ENCODE measurements around the gene GDPD5.

GDPD5 gene

DNA sequence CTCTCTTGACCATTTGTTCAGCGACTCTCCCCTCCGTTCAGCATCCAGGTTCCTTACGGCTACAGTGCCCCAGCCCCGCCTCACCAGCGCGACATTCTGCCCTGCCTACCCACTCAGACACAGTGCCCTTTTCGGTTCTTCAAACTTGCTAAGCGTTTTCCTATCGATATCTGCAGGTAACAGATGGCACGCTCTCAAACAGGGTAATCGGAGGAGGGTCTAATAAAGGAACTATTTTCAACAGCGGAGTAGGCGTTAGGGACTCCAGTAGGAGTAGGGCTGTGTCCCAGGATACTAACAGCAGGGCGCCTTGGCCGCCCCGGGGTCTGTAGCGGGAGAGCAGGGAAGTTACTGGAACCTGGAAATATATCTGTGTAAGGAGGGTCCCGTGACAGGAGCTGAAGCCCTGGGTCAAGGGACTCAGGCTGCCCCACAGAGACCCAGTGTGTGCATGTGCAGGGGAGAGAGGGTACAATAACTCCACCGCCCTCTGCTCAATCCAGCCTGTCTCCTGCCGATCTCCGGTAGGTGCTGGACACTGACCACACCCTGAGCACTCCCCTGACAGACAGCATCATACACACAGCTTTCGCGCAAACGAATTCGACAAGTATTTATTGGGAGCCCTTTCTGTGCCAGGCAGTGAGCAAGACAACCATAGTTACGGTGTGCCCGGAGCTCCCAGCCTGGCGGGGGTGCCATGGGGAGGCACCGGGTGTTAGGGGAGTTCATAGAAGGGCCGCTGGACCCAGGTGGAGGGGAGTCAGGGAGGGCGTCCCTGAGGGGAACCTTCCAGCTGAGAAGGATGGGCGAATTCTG, 94.8 kb downstream of the GDPD5 start:
- Mint-ChIP-seq H3K36me3 (peaks cover 5 to 18% of the 10 kb centered on the region in 2 donors), H3K4me3 (peak overlapping the region; percentile 80 to 89), H3K4me1 (peaks cover 21 to 25% of the 10 kb centered on the region in 2 donors), H3K27me3 (peaks cover 63 to 83% of the 10 kb centered on the region in 2 donors), H3K9me3 (peaks cover 7 to 8% of the 10 kb centered on the region in 2 donors), H3K27ac (peak overlapping the region; percentile 92)
- no peak for DNase-seq
- peak; percentile 44 to 46 for ATAC-seq (replicated peaks)

GRCh38 chr11:75429902-75430713, 95.6 kb downstream of the GDPD5 start:
- H3K36me3 Mint-ChIP-seq: peaks cover 5 to 18% of the 10 kb centered on the region in 2 donors
- H3K27me3 Mint-ChIP-seq: peaks cover 63 to 79% of the 10 kb centered on the region in 2 donors
- DNase-seq (peak; percentile 54), ATAC-seq (replicated peaks) (peak; percentile 72 to 81)
- H3K4me1 Mint-ChIP-seq: peaks cover 21 to 25% of the 10 kb centered on the region in 2 donors
- H3K9me3 Mint-ChIP-seq: peaks cover 7 to 8% of the 10 kb centered on the region in 2 donors
- H3K4me3 Mint-ChIP-seq: peak overlapping the region; percentile 83 to 89
- H3K27ac Mint-ChIP-seq: peak overlapping the region; percentile 92

GRCh38 chr11:75429641-75429901, 96.2 kb downstream of the GDPD5 start:
- H3K27me3 Mint-ChIP-seq: peaks cover 60 to 74% of the 10 kb centered on the region in 2 donors
- H3K4me3 Mint-ChIP-seq: peak overlapping the region; percentile 83
- ATAC-seq (replicated peaks) (no peak), DNase-seq (no peak)
- H3K4me1 Mint-ChIP-seq: peaks cover 21 to 25% of the 10 kb centered on the region in 2 donors
- H3K36me3 Mint-ChIP-seq: peaks cover 5 to 18% of the 10 kb centered on the region in 2 donors
- H3K27ac Mint-ChIP-seq: peak overlapping the region; percentile 89
- H3K9me3 Mint-ChIP-seq: peaks cover 7 to 8% of the 10 kb centered on the region in 2 donors

DNA sequence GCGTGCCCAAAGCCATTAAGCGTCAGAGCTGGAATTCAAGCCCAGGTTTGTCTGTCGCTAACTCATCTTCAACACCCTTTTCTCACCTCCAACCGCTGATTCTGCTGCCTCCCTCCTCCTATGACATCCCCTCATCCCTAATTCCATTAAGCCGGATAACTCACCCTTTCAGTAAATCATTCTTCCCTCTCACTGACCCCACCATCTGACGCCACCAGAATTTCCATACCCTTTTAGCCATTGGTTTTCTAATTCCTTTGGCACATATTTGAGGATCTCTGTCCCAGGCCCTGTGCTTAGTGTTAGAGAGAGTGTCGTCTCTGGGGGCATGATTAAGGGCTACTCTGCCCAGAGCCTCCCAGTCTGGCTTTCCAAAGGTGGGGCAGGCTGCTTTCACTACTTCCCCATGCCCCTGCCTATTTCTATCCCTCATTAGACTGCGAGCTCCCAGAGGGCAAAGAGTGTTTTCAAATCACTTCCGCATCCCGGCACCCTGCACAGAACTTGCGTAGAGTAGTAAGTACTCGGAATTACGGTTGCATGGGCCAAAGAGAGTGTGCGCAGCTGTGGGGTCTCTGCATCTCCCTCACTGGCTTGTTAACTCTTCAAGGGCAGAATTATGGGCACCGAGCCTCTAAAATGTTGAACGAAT, 96.6 kb downstream of the GDPD5 start:
- ATAC-seq (replicated peaks) (no peak), DNase-seq (no peak)
- Mint-ChIP-seq H3K9me3 (peaks cover 7 to 8% of the 10 kb centered on the region in 2 donors), H3K36me3 (peaks cover 8 to 22% of the 10 kb centered on the region in 2 donors), H3K4me1 (peaks cover 21 to 25% of the 10 kb centered on the region in 2 donors), H3K27me3 (peaks cover 56 to 69% of the 10 kb centered on the region in 2 donors), H3K27ac (peak overlapping the region; percentile 89), H3K4me3 (peak overlapping the region; percentile 83)

GRCh38 chr11:75428281-75428724, 97.4 kb downstream of the GDPD5 start:
- H3K4me1 Mint-ChIP-seq: peaks cover 21 to 25% of the 10 kb centered on the region in 2 donors
- H3K4me3 Mint-ChIP-seq: peak overlapping the region; percentile 83
- DNase-seq (peak; percentile 76), ATAC-seq (replicated peaks) (peak; percentile 68 to 78)
- peaks cover 50 to 61% of the 10 kb centered on the region in 2 donors for H3K27me3 Mint-ChIP-seq
- H3K9me3 Mint-ChIP-seq: peaks cover 7 to 8% of the 10 kb centered on the region in 2 donors
- peak overlapping the region; percentile 83 for H3K27ac Mint-ChIP-seq
- peaks cover 10 to 26% of the 10 kb centered on the region in 2 donors for H3K36me3 Mint-ChIP-seq

DNA sequence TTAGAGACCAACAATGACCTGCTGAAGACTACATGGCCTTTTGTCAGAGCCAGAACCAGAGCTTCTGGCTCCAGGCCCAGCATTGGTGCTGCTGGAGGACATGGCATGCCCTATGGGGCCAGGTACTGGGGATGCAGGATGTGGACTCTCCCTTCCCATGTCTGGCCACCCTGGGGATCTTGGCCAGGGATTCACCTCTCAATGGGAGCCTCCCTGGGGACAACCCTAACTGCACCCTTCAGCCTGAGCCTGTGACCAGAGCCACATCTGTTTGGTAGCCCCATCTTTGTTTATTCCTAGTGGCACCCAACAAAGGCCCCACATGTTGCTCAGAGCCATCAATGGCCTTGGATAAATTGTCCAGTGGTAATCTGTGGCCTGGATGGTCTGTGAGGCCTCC, 98.6 kb downstream of the GDPD5 start:
- Mint-ChIP-seq H3K4me3 (no peak overlapping the region), H3K27ac (no peak overlapping the region), H3K4me1 (peaks cover 21 to 22% of the 10 kb centered on the region in 2 donors), H3K9me3 (peaks cover 7 to 8% of the 10 kb centered on the region in 2 donors), H3K27me3 (peaks cover 38 to 50% of the 10 kb centered on the region in 2 donors), H3K36me3 (peaks cover 12 to 32% of the 10 kb centered on the region in 2 donors)
- DNase-seq: no peak
- no peak for ATAC-seq (replicated peaks)

DNA sequence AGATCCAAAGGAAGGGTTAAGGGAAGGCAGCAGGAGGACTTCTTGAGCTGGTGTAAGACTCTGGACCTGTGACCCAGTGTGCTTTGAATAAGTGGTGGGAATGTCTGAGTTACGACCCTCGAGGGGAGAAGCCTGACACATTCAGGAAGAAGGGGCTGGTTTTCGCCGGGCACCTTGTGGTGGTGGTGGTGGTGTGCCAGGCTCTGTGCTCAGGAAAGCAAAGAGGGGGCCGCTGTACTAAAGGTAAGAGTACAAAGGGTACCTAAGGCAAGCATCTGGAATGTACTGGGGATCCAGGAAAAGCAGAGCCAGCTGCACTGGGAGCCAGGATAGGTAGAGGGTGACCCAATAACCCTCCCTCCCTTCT, 99.0 kb downstream of the GDPD5 start:
- Mint-ChIP-seq H3K27me3 (peaks cover 34 to 45% of the 10 kb centered on the region in 2 donors), H3K27ac (no peak overlapping the region), H3K4me1 (peaks cover 20 to 21% of the 10 kb centered on the region in 2 donors), H3K36me3 (peaks cover 12 to 37% of the 10 kb centered on the region in 2 donors), H3K4me3 (no peak overlapping the region), H3K9me3 (peaks cover 7 to 8% of the 10 kb centered on the region in 2 donors)
- no peak for ATAC-seq (replicated peaks)
- no peak for DNase-seq

GRCh38 chr11:75425422-75425821, 100.3 kb downstream of the GDPD5 start:
- Mint-ChIP-seq H3K27ac (no peak overlapping the region), H3K36me3 (peaks cover 12 to 40% of the 10 kb centered on the region in 2 donors), H3K27me3 (peaks cover 21 to 32% of the 10 kb centered on the region in 2 donors), H3K4me3 (no peak overlapping the region), H3K4me1 (peaks cover 11% of the 10 kb centered on the region in 2 donors), H3K9me3 (peaks cover 7 to 8% of the 10 kb centered on the region in 2 donors)
- ATAC-seq (replicated peaks) (no peak), DNase-seq (no peak)

GRCh38 chr11:75424396-75424795, 101.3 kb downstream of the GDPD5 start:
- ATAC-seq (replicated peaks): no peak
- Mint-ChIP-seq H3K4me1 (peaks cover 8 to 10% of the 10 kb centered on the region in 2 donors), H3K27me3 (peaks cover 19 to 29% of the 10 kb centered on the region in 2 donors), H3K27ac (no peak overlapping the region), H3K9me3 (peaks cover 6 to 7% of the 10 kb centered on the region in 2 donors), H3K36me3 (peaks cover 11 to 39% of the 10 kb centered on the region in 2 donors), H3K4me3 (no peak overlapping the region)
- DNase-seq: no peak

GRCh38 chr11:75423721-75424120, 102.0 kb downstream of the GDPD5 start:
- Mint-ChIP-seq H3K27ac (no peak overlapping the region), H3K36me3 (peaks cover 6 to 33% of the 10 kb centered on the region in 2 donors), H3K4me3 (no peak overlapping the region), H3K4me1 (peaks cover 2 to 4% of the 10 kb centered on the region in 2 donors), H3K27me3 (peaks cover 12 to 22% of the 10 kb centered on the region in 2 donors), H3K9me3 (peaks cover 0 to under 1% of the 10 kb centered on the region in 2 donors)
- no peak for DNase-seq
- no peak for ATAC-seq (replicated peaks)

DNA sequence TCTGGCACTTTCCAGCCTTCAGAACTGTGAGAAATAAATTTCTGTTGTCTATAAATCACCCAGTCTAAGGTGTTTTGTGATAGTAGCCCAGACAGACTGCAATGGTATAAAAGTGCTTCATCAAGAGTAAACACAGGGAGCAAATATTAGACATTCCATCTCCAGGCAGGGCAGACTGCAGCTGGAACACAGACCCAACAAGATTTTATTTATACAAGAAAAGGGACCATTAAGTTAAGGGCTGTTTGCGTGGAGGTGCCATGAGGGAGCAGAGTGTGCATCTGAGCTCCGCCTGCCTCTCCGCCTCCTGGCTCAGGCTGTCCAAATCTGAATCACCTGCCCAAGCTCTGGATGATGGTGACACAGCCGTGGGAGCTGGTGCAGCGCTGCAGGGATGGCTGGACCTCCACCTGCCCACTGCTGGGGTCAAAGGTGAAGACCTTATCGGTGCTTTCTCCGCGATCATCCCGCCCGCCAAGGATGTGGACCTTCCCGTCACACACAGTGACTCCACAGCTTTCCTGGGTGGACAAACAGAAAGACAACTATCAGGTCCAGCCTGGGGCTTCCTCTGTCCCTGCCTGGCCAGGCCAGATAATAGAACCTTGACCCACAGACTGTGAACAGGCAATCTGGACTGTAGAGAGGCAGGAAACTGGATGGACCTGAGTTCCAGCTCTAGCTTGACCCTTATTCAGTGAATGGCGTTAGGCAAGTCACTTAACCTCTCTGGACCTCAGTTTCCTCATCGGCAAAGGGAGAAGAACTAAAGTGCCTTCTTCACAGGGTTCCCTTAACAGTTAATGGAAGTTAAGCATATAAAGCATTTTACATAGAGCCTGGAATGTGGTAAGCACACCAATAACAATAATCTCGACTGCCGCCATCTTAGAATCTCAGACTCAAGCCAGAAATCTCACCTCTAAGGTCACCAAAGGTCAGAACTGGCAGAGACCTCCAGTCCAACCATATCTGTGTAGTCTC, 103.2 kb downstream of the GDPD5 start:
- ATAC-seq (replicated peaks) (no peak), DNase-seq (no peak)
- Mint-ChIP-seq H3K27me3 (peaks cover 3 to 10% of the 10 kb centered on the region in 2 donors), H3K27ac (no peak overlapping the region), H3K4me1 (no peaks in the 10 kb centered on the region), H3K9me3 (no peaks in the 10 kb centered on the region), H3K4me3 (no peak overlapping the region), H3K36me3 (peaks cover 9 to 31% of the 10 kb centered on the region in 2 donors)

DNA sequence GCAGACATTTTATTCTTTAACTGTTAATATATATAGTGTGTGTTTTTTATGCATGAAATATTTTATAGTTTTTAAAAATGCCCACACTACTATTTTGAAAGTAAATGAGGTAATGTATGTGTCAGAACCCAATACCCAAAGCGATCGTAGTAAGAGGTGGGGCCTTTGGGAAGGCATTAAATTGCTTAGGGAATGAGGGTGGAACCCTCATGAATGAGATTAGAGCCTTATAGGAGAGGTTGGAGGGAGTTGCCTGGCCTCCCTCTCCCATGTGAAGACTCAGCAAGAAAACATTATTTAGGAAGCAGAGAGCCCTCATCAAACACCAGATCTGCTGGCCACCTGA, 103.9 kb downstream of the GDPD5 start:
- Mint-ChIP-seq H3K4me1 (no peaks in the 10 kb centered on the region), H3K36me3 (peaks cover 15 to 34% of the 10 kb centered on the region in 2 donors), H3K9me3 (no peaks in the 10 kb centered on the region), H3K27me3 (peaks cover 0 to 5% of the 10 kb centered on the region in 2 donors), H3K4me3 (no peak overlapping the region), H3K27ac (no peak overlapping the region)
- no peak for DNase-seq
- no peak for ATAC-seq (replicated peaks)

GRCh38 chr11:75421035-75421602, 104.6 kb downstream of the GDPD5 start:
- DNase-seq (no peak), ATAC-seq (replicated peaks) (no peak)
- Mint-ChIP-seq H3K36me3 (peaks cover 16 to 35% of the 10 kb centered on the region in 2 donors), H3K4me1 (no peaks in the 10 kb centered on the region), H3K9me3 (no peaks in the 10 kb centered on the region), H3K27ac (no peak overlapping the region), H3K4me3 (no peak overlapping the region), H3K27me3 (no peaks in the 10 kb centered on the region)
